ENCODE results near the gene F2RL3.

GRCh38 chr19:16878181-16878965 is 10.4 kb upstream of the F2RL3 start:
- TF ChIP-seq SIN3A (IDR thresholded peaks at IDR 0.05; ENCODE audit: borderline replicate concordance, insufficient read depth, low read depth, low read length): no peak
- no peak for TF ChIP-seq CTCF (IDR thresholded peaks at IDR 0.05)
